Peyer's patch (tissue), 4 donors: ENCODE data around the gene KRT23.

Source experiments
- POLR2A ChIP-seq, 2 donors: fragments of 450-650 bp; IDR thresholded peaks; one replicate each; pipeline ENCODE4 v1.5.1; 2017; ENCODE audit warnings: antibody characterized with exemption in 2 of 2, mild to moderate bottlenecking in 2 of 2, moderate library complexity in 2 of 2
- TF ChIP-seq, protein P1 (sequence below), 6 experiments: fragments of 450-650 bp in 4 of 6; fragments of 200-600 bp in 2 of 6; sonication (generic) in 1 of 6; IDR thresholded peaks; one replicate each; pipeline ENCODE4 v1.5.1; 2017 to 2019; ENCODE audit warnings: antibody characterized with exemption in 6 of 6, mild to moderate bottlenecking in 3 of 6, moderate library complexity in 1 of 6

DNA sequence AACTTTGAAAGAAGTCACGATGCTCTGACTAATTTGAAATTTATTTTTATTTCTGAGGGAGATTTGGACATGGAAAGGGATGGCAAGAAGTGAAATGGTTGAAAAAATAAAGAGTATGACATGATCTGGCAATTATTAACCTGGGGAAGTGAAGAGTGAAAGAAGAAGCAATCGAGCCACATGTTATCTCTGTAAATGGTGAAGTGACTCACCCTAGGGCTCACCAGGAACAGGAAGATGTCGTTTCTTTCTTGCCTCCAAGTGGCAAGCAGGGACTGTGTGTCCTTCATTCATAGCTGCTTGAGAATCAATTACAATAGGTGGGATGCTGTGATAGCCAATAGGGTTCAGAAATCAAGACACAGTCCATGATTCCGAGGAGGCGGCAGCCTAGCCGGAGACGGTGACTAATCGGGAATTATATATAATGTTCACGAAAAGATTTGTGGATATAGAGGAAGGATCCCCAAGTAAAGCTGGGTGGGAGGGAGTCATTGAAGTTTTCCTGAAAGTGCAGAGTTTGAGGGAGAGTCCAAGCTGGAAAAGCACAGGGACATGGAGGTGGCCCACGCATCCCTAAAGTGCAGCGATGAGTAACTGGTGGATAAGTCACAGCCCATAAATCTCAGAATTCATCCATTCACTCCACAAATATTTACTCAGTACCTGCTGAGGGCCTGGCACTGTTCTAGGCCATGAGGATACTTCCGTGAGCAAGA, 34.2 kb downstream of the KRT23 start:
- TF ChIP-seq, protein P1, sequence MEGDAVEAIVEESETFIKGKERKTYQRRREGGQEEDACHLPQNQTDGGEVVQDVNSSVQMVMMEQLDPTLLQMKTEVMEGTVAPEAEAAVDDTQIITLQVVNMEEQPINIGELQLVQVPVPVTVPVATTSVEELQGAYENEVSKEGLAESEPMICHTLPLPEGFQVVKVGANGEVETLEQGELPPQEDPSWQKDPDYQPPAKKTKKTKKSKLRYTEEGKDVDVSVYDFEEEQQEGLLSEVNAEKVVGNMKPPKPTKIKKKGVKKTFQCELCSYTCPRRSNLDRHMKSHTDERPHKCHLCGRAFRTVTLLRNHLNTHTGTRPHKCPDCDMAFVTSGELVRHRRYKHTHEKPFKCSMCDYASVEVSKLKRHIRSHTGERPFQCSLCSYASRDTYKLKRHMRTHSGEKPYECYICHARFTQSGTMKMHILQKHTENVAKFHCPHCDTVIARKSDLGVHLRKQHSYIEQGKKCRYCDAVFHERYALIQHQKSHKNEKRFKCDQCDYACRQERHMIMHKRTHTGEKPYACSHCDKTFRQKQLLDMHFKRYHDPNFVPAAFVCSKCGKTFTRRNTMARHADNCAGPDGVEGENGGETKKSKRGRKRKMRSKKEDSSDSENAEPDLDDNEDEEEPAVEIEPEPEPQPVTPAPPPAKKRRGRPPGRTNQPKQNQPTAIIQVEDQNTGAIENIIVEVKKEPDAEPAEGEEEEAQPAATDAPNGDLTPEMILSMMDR (IDR thresholded peaks at IDR 0.05), result peak in 1 of 6 experiments; percentile 8
- peak; percentile 34 to 64 for TF ChIP-seq POLR2A (IDR thresholded peaks at IDR 0.05)
